ENCODE results near the gene BTN1A1.
A peak's percentile ranks its signal among the peaks of the same experiment; 100 is the strongest.
"Not testable (repeated sequence)": the region's sequence is repeated elsewhere in the genome, so short reads cannot be mapped to it uniquely, and the experiment has no call there.

The BTN1A1 gene

GRCh38 chr6:26537846-26538571, 37.9 kb downstream of the BTN1A1 start, which contains the start of gene HMGN4:
TSS of gene HMGN4 (plus strand) at chr6:26538366. CDS start at chr6:26545207, 6,841 bp downstream.
- peak; percentile 90 to 93 (median 92) for DNase-seq

GRCh38 chr6:26538572-26538902, 38.4 kb downstream of the BTN1A1 start:
- peak in 3 of 4 experiments; percentile 13 to 36 (median 25) for DNase-seq

- peak in 1 of 4 experiments; percentile 13 for DNase-seq
These were observed 39.0 kb downstream of the BTN1A1 start for GRCh38 chr6:26539071-26539615.

- no peak for DNase-seq
These were observed 41.5 kb downstream of the BTN1A1 start for GRCh38 chr6:26541579-26541978.

GRCh38 chr6:26543953-26544352, 43.9 kb downstream of the BTN1A1 start:
- no peak for DNase-seq

GRCh38 chr6:26544473-26544872, 44.4 kb downstream of the BTN1A1 start:
- DNase-seq = no peak

GRCh38 chr6:26545627-26546026, 45.5 kb downstream of the BTN1A1 start:
- DNase-seq = peak; percentile 84 to 91 (median 86)

- DNase-seq = not testable (repeated sequence)
These were observed 47.3 kb downstream of the BTN1A1 start for GRCh38 chr6:26547363-26547762.

GRCh38 chr6:26550250-26550993, 50.3 kb downstream of the BTN1A1 start:
- DNase-seq = peak; percentile 55 to 84 (median 65)

GRCh38 chr6:26552205-26552604, 52.1 kb downstream of the BTN1A1 start:
- no peak for DNase-seq

GRCh38 chr6:26552640-26553188, 52.6 kb downstream of the BTN1A1 start:
- no peak for DNase-seq

- peak; percentile 76 to 86 (median 86) for DNase-seq
These were observed 53.1 kb downstream of the BTN1A1 start for GRCh38 chr6:26553264-26553634.

- DNase-seq = peak; percentile 79 to 86 (median 84)
These were observed 53.7 kb downstream of the BTN1A1 start for GRCh38 chr6:26553635-26554446.

GRCh38 chr6:26554447-26554696, 54.3 kb downstream of the BTN1A1 start:
- DNase-seq = no peak

- DNase-seq = peak; percentile 49 to 73 (median 66)
These were observed 54.8 kb downstream of the BTN1A1 start for GRCh38 chr6:26554697-26555504.

- DNase-seq = no peak
These were observed 55.6 kb downstream of the BTN1A1 start for GRCh38 chr6:26555505-26556262.

GRCh38 chr6:26556263-26557070, 56.4 kb downstream of the BTN1A1 start:
- DNase-seq = peak; percentile 24 to 56 (median 38)

Measured in suppressor macrophage (primary cell).